Sigmoid colon (tissue), 4 donors: ENCODE data around the gene PTPRD.

ENCODE experiments used
- EP300 ChIP-seq, 4 donors: sonication (generic); formaldehyde crosslinking; IDR thresholded peaks; one replicate each; pipeline ENCODE4 v1.6.1; 2017; ENCODE audit warnings: antibody characterized with exemption in 4 of 4
- POLR2A ChIP-seq, 2 donors: fragments of 450-650 bp; IDR thresholded peaks; one replicate each; pipeline ENCODE4 v1.6.1; 2016; ENCODE audit warnings: antibody characterized with exemption in 2 of 2, mild to moderate bottlenecking in 2 of 2, moderate library complexity in 2 of 2
- POLR2AphosphoS5 ChIP-seq, 4 donors: sonication (generic); formaldehyde crosslinking; IDR thresholded peaks; one replicate each; pipeline ENCODE4 v1.6.1; 2017; ENCODE audit warnings: antibody characterized with exemption in 4 of 4
- TF ChIP-seq, protein P1 (sequence below), 4 experiments: fragments of 450-650 bp in 3 of 4; fragments of 200-600 bp in 1 of 4; IDR thresholded peaks; one replicate each; pipeline ENCODE4 v1.5.1; 2016 to 2019; ENCODE audit warnings: antibody characterized with exemption in 4 of 4, mild to moderate bottlenecking in 3 of 4, moderate library complexity in 2 of 4

DNA sequence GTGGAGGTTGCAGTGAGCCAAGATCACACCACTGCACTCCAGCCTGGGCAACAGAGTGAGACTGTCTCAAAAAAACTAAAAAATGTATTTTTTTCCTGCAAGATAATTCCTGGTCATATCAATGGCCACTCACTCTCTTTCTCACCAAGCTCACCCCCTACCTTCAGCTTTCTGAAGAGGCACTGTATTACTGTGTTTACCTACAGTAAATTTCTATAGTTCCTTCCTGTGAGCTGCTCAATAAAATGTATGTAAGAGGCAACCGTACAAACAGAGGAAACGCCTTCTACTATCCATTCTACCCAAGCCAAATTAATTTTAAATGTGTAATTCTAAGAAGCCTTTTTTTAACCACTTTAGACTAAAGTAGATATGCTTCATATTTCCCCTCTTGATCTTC is 1883.9 kb downstream of the PTPRD start:
- TF ChIP-seq, protein P1, sequence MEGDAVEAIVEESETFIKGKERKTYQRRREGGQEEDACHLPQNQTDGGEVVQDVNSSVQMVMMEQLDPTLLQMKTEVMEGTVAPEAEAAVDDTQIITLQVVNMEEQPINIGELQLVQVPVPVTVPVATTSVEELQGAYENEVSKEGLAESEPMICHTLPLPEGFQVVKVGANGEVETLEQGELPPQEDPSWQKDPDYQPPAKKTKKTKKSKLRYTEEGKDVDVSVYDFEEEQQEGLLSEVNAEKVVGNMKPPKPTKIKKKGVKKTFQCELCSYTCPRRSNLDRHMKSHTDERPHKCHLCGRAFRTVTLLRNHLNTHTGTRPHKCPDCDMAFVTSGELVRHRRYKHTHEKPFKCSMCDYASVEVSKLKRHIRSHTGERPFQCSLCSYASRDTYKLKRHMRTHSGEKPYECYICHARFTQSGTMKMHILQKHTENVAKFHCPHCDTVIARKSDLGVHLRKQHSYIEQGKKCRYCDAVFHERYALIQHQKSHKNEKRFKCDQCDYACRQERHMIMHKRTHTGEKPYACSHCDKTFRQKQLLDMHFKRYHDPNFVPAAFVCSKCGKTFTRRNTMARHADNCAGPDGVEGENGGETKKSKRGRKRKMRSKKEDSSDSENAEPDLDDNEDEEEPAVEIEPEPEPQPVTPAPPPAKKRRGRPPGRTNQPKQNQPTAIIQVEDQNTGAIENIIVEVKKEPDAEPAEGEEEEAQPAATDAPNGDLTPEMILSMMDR (IDR thresholded peaks at IDR 0.05): no peak
- TF ChIP-seq POLR2A (IDR thresholded peaks at IDR 0.05): no peak
- no peak for TF ChIP-seq POLR2AphosphoS5 (IDR thresholded peaks at IDR 0.05)
- no peak for TF ChIP-seq EP300 (IDR thresholded peaks at IDR 0.05)
